ENCODE results near the gene CYP39A1.

DNA sequence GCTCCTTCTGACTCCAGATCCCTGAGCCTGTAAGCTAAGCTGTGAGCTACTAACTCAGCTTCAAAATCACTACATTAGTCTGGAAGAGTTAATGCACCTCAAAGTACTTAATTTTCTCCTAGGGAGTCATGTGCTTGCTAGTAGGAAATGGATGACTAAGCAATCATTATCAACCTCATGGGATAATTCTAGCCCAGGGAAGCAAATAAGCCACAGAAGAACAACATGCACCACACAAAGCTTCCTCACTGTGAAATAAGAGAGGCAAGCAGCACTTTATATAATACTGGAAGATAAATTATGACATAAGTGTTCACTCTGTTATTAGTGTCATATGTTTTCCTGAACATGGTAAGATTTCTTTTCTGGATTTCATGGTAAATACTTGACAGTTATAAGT, 103.5 kb downstream of the CYP39A1 start:
- TF ChIP-seq CTCF (IDR thresholded peaks at IDR 0.05) (no peak), POLR2A (IDR thresholded peaks at IDR 0.05) (no peak)

Data from body of pancreas (tissue), 4 donors.